HepG2 (cell line): ENCODE data around the gene ZNF772.

Experiments
- ELF4 ChIP-seq: sonication (generic); formaldehyde crosslinking; IDR thresholded peaks from 2 replicates; pipeline ENCODE4 v1.5.0; 2020; ENCODE audit warnings: missing genetic modification reagents, mild to moderate bottlenecking, moderate library complexity, borderline replicate concordance
- RNF219 ChIP-seq: sonication (generic); formaldehyde crosslinking; IDR thresholded peaks from 2 replicates; pipeline ENCODE4 v1.5.0; 2020; ENCODE audit warnings: mild to moderate bottlenecking, missing genetic modification reagents
- YY1 ChIP-seq: IDR thresholded peaks from 2 replicates; pipeline ENCODE4 v1.6.1; 2011; ENCODE audit warnings: low read length, low read depth, moderate library complexity, mild to moderate bottlenecking; ENCODE audit not compliant: insufficient read depth, insufficient replicate concordance
- ZBTB21 ChIP-seq: sonication (generic); formaldehyde crosslinking; IDR thresholded peaks from 2 replicates; pipeline ENCODE4 v1.4.0; 2020; ENCODE audit warnings: missing genetic modification reagents
- ZNF672 ChIP-seq: sonication (generic); formaldehyde crosslinking; IDR thresholded peaks from 2 replicates; pipeline ENCODE4 v1.8.1; 2022; ENCODE audit warnings: missing genetic modification reagents

- TF ChIP-seq ZNF672, result no peak
- no peak for TF ChIP-seq ZBTB21
- no peak for TF ChIP-seq YY1
- no peak for TF ChIP-seq RNF219 (CRISPR knock-in tag)
- TF ChIP-seq ELF4 (CRISPR knock-in tag), result no peak
Observed at GRCh38 chr19:57443121-57443696, 34.2 kb downstream of the ZNF772 start.
